WTC11 (cell line): ENCODE measurements around the gene PPP1R12A. TPM values are rescaled to one million over a fixed set of nuclear protein-coding genes. Genes with fewer than 3 reads are reported as not detected.

Experiments
- ATAC-seq: fragments of 200-7000 bp; cut with Tn5 transposase; 2 replicates; pipeline ENCODE4 v1.10.0; 2021; ENCODE audit warnings: mild to moderate bottlenecking, moderate library complexity
- CTCF ChIA-PET: fragments of 300-600 bp; sonication (Branson Sonifier 250); formaldehyde crosslinking; loops from one replicate; lab custom pipeline; 2021; ENCODE audit warnings: antibody characterized with exemption; lab: Charles Lee
- POLR2A ChIA-PET: fragments of 350-600 bp; sonication (Branson Sonifier 250); formaldehyde crosslinking; loops from one replicate; lab custom pipeline; 2021; ENCODE audit warnings: antibody characterized with exemption; lab: Charles Lee
- DNase-seq: peaks from one replicate; pipeline ENCODE4 v3.0.0; 2021; ENCODE audit warnings: low spot score
- H3K27ac Mint-ChIP-seq: 2 replicates; pipeline ENCODE4 v1.8.0; 2021; ENCODE audit warnings: mixed read lengths
- H3K27me3 Mint-ChIP-seq: 2 replicates; pipeline ENCODE4 v1.8.0; 2021; ENCODE audit warnings: low read depth, mild to moderate bottlenecking, moderate library complexity, mixed read lengths
- H3K36me3 Mint-ChIP-seq: 2 replicates; pipeline ENCODE4 v1.8.0; 2021; ENCODE audit warnings: mixed read lengths
- H3K4me1 Mint-ChIP-seq: 2 replicates; pipeline ENCODE4 v1.8.0; 2022; ENCODE audit warnings: mixed read lengths
- H3K4me3 Mint-ChIP-seq: 2 replicates; pipeline ENCODE4 v1.8.0; 2021; ENCODE audit warnings: mild to moderate bottlenecking, moderate library complexity, mixed read lengths
- H3K9me3 Mint-ChIP-seq: 2 replicates; pipeline ENCODE4 v1.8.0; 2021; ENCODE audit warnings: mixed read lengths
- AFF4 ChIP-seq: sonication (generic); formaldehyde crosslinking; IDR thresholded peaks from 2 replicates; pipeline ENCODE4 v1.8.1; 2023; ENCODE audit warnings: mild to moderate bottlenecking, missing genetic modification reagents, borderline replicate concordance
- AR ChIP-seq: fragments of 250-450 bp; sonication (Bioruptor Pico); IDR thresholded peaks from 2 replicates; pipeline ENCODE4 v1.9.0; 2021; ENCODE audit warnings: mild to moderate bottlenecking
- ATF1 ChIP-seq: sonication (generic); formaldehyde crosslinking; IDR thresholded peaks from 2 replicates; pipeline ENCODE4 v1.8.1; 2023; ENCODE audit warnings: mild to moderate bottlenecking, moderate library complexity, missing genetic modification reagents
- ATF3 ChIP-seq: sonication (generic); formaldehyde crosslinking; conservative IDR thresholded peaks from 2 replicates; pipeline ENCODE4 v1.8.1; 2022; ENCODE audit warnings: mild to moderate bottlenecking, missing genetic modification reagents
- CDX4 ChIP-seq: fragments of 250-450 bp; sonication (Bioruptor Pico); IDR thresholded peaks from 2 replicates; pipeline ENCODE4 v1.9.0; 2021; ENCODE audit warnings: moderate library complexity, mild to moderate bottlenecking, inconsistent platforms, borderline replicate concordance
- ERG ChIP-seq: fragments of 250-450 bp; sonication (Bioruptor Pico); IDR thresholded peaks from 2 replicates; pipeline ENCODE4 v1.8.0; 2021; ENCODE audit warnings: mild to moderate bottlenecking
- GRHL2 ChIP-seq: fragments of 250-450 bp; sonication (Bioruptor Pico); IDR thresholded peaks from 2 replicates; pipeline ENCODE4 v1.8.0; 2022; ENCODE audit warnings: mild to moderate bottlenecking, moderate library complexity; ENCODE audit not compliant: insufficient replicate concordance, severe bottlenecking
- GTF2I ChIP-seq: fragments of 250-450 bp; sonication (Bioruptor Pico); conservative IDR thresholded peaks from 2 replicates; pipeline ENCODE4 v1.4.0; 2021; ENCODE audit warnings: mild to moderate bottlenecking
- JAZF1 ChIP-seq: fragments of 250-450 bp; sonication (Bioruptor Pico); IDR thresholded peaks from 2 replicates; pipeline ENCODE4 v1.9.0; 2021; ENCODE audit warnings: moderate library complexity, mild to moderate bottlenecking, inconsistent platforms
- MXD4 ChIP-seq: fragments of 250-450 bp; sonication (Bioruptor Pico); IDR thresholded peaks from 2 replicates; pipeline ENCODE4 v1.8.0; 2021; ENCODE audit warnings: mild to moderate bottlenecking, moderate library complexity, borderline replicate concordance
- PRRX2 ChIP-seq: fragments of 250-450 bp; sonication (Bioruptor Pico); IDR thresholded peaks from 2 replicates; pipeline ENCODE4 v1.8.0; 2021; ENCODE audit warnings: mild to moderate bottlenecking
- RELA ChIP-seq: sonication (generic); formaldehyde crosslinking; IDR thresholded peaks from 2 replicates; pipeline ENCODE4 v1.8.1; 2022; ENCODE audit warnings: missing genetic modification reagents, mild to moderate bottlenecking, borderline replicate concordance
- RORB ChIP-seq: fragments of 250-450 bp; sonication (Bioruptor Pico); IDR thresholded peaks from 2 replicates; pipeline ENCODE4 v1.9.0; 2021; ENCODE audit warnings: mild to moderate bottlenecking
- SMAD4 ChIP-seq: sonication (generic); formaldehyde crosslinking; IDR thresholded peaks from 2 replicates; pipeline ENCODE4 v1.8.0; 2022; ENCODE audit warnings: mild to moderate bottlenecking, missing genetic modification reagents
- SOX15 ChIP-seq: fragments of 250-450 bp; sonication (Bioruptor Pico); IDR thresholded peaks from 2 replicates; pipeline ENCODE4 v1.9.0; 2021; ENCODE audit warnings: mild to moderate bottlenecking
- STAT6 ChIP-seq: sonication (generic); formaldehyde crosslinking; conservative IDR thresholded peaks from 2 replicates; pipeline ENCODE4 v1.8.1; 2023; ENCODE audit warnings: mild to moderate bottlenecking, low read depth, missing genetic modification reagents, moderate library complexity
- TCF7 ChIP-seq: sonication (generic); formaldehyde crosslinking; IDR thresholded peaks from 2 replicates; pipeline ENCODE4 v1.8.0; 2022; ENCODE audit warnings: mild to moderate bottlenecking, low read depth, missing genetic modification reagents, moderate library complexity
- TEAD1 ChIP-seq: sonication (generic); formaldehyde crosslinking; IDR thresholded peaks from 2 replicates; pipeline ENCODE4 v1.8.0; 2022; ENCODE audit warnings: mild to moderate bottlenecking, missing genetic modification reagents
- TEAD4 ChIP-seq: sonication (generic); formaldehyde crosslinking; IDR thresholded peaks from 2 replicates; pipeline ENCODE4 v1.8.0; 2022; ENCODE audit warnings: mild to moderate bottlenecking, missing genetic modification reagents
- ZNF232 ChIP-seq: sonication (generic); formaldehyde crosslinking; IDR thresholded peaks from 2 replicates; pipeline ENCODE4 v1.8.0; 2022; ENCODE audit warnings: mild to moderate bottlenecking, missing genetic modification reagents
- ZNF263 ChIP-seq: sonication (generic); formaldehyde crosslinking; IDR thresholded peaks from 2 replicates; pipeline ENCODE4 v1.8.1; 2022; ENCODE audit warnings: low read depth, mild to moderate bottlenecking, moderate library complexity, missing genetic modification reagents
- total RNA-seq: library from RNA; stranded (reverse); gene quantifications from 3 replicates; pipeline ENCODE4 v1.2.3, GENCODE V29; 2021

Gene PPP1R12A
- total RNA-seq, 1 experiment from 2014 or later = 83.8 TPM

- DNase-seq (no peak), ATAC-seq (no peak)
- H3K27me3 Mint-ChIP-seq = peaks cover 5% of the 10 kb centered on the region; the same call in 1 of the 2 replicates
- H3K4me1 Mint-ChIP-seq = peaks cover 15% of the 10 kb centered on the region
- peaks cover 61% of the 10 kb centered on the region for H3K36me3 Mint-ChIP-seq
- H3K9me3 Mint-ChIP-seq = peaks cover 31% of the 10 kb centered on the region
- no peak overlapping the region for H3K27ac Mint-ChIP-seq
- ChIA-PET POLR2A (no interaction called here), CTCF (no interaction called here)
- H3K4me3 Mint-ChIP-seq = no peak overlapping the region
- TF ChIP-seq ERG (CRISPR knock-in tag) (no peak), TEAD1 (no peak), TEAD4 (CRISPR knock-in tag) (no peak), GTF2I (CRISPR knock-in tag) (no peak), ATF1 (CRISPR knock-in tag) (no peak), ATF3 (CRISPR knock-in tag) (no peak)
Observed at GRCh38 chr12:79841248-79841877, 93.5 kb downstream of the PPP1R12A start.

- H3K27me3 Mint-ChIP-seq = peaks cover 5% of the 10 kb centered on the region; the same call in 1 of the 2 replicates
- TF ChIP-seq RORB = no peak
- no peak for TF ChIP-seq TCF7 (CRISPR knock-in tag)
- no peak for TF ChIP-seq ZNF263 (CRISPR knock-in tag)
- no peak for TF ChIP-seq AFF4 (CRISPR knock-in tag)
- no peak for TF ChIP-seq RELA (CRISPR knock-in tag)
- TF ChIP-seq STAT6 (CRISPR knock-in tag) = no peak
- TF ChIP-seq PRRX2 (CRISPR knock-in tag) = no peak
- TF ChIP-seq AR (CRISPR knock-in tag) = no peak
- TF ChIP-seq SMAD4 (CRISPR knock-in tag) = no peak
- TF ChIP-seq GRHL2 (CRISPR knock-in tag) = no peak
- no peak for TF ChIP-seq JAZF1 (CRISPR knock-in tag)
- TF ChIP-seq CDX4 (CRISPR knock-in tag) = no peak
- TF ChIP-seq MXD4 (CRISPR knock-in tag) = no peak
- no peak for TF ChIP-seq SOX15 (CRISPR knock-in tag)
- no peak for TF ChIP-seq ZNF232 (CRISPR knock-in tag)
- TF ChIP-seq ERG (CRISPR knock-in tag) = no peak
Observed at GRCh38 chr12:79838359-79838758, 96.5 kb downstream of the PPP1R12A start.

More at GRCh38 chr12:79838359-79838758, 96.5 kb downstream of the PPP1R12A start:
- ChIA-PET POLR2A (no interaction called here), CTCF (no interaction called here)
- ATAC-seq (no peak), DNase-seq (no peak)
- Mint-ChIP-seq H3K4me3 (no peak overlapping the region), H3K9me3 (peaks cover 31% of the 10 kb centered on the region), H3K27ac (no peak overlapping the region), H3K36me3 (peaks cover 48% of the 10 kb centered on the region), H3K4me1 (no peaks in the 10 kb centered on the region)
